GM12892 (cell line): ENCODE measurements around the gene C16orf86.

Experiments
- DNase-seq: peaks from one replicate; pipeline ENCODE4 v3.0.0; 2011; ENCODE audit not compliant: insufficient read length
- FAIRE-seq: peaks from 2 replicates; lab custom pipeline; 2011; peaks lifted over from hg19 to GRCh38; lab: Jason Lieb, UNC
- POLR2A ChIP-seq: IDR thresholded peaks from 2 replicates; pipeline ENCODE4 v1.6.1; 2011; ENCODE audit warnings: low read depth, low read length, control low read depth
- POLR2AphosphoS5 ChIP-seq: IDR thresholded peaks from 2 replicates; pipeline ENCODE4 v1.6.1; 2011; ENCODE audit warnings: low read depth, low read length, control low read depth
- TAF1 ChIP-seq: IDR thresholded peaks from 2 replicates; pipeline ENCODE4 v1.6.1; 2011; ENCODE audit warnings: low read depth, mild to moderate bottlenecking, control low read depth, low read length, borderline replicate concordance

C16orf86 gene

GRCh38 chr16:67647681-67648080, 18.9 kb upstream of the C16orf86 start:
- no peak for TF ChIP-seq TAF1
- DNase-seq (no peak), FAIRE-seq (no peak)

GRCh38 chr16:67648088-67648763, 18.4 kb upstream of the C16orf86 start:
- TF ChIP-seq POLR2AphosphoS5: no peak
- TF ChIP-seq TAF1: no peak
- TF ChIP-seq POLR2A: no peak
- FAIRE-seq (no peak), DNase-seq (no peak)

- no peak for FAIRE-seq
- DNase-seq: no peak
- TF ChIP-seq TAF1: no peak
- no peak for TF ChIP-seq POLR2AphosphoS5
- no peak for TF ChIP-seq POLR2A
Observed at GRCh38 chr16:67648764-67649407, 17.7 kb upstream of the C16orf86 start.

- no peak for TF ChIP-seq POLR2AphosphoS5
- TF ChIP-seq POLR2A: no peak
- TF ChIP-seq TAF1: no peak
- DNase-seq (no peak), FAIRE-seq (no peak)
Observed at GRCh38 chr16:67649494-67649931, 17.1 kb upstream of the C16orf86 start.

- DNase-seq: no peak
- TF ChIP-seq POLR2AphosphoS5: no peak
- no peak for TF ChIP-seq POLR2A
- TF ChIP-seq TAF1: no peak
- FAIRE-seq: no peak
Observed at GRCh38 chr16:67650023-67650422, 16.6 kb upstream of the C16orf86 start.

- FAIRE-seq (no peak), DNase-seq (no peak)
- TF ChIP-seq POLR2A: no peak
- no peak for TF ChIP-seq POLR2AphosphoS5
Observed at GRCh38 chr16:67651039-67651438, 15.6 kb upstream of the C16orf86 start.

GRCh38 chr16:67651847-67652246, 14.8 kb upstream of the C16orf86 start:
- FAIRE-seq: no peak

GRCh38 chr16:67652578-67653127, 14.0 kb upstream of the C16orf86 start:
- DNase-seq (no peak), FAIRE-seq (no peak)
- TF ChIP-seq POLR2A (no peak), POLR2AphosphoS5 (no peak), TAF1 (no peak)

More at GRCh38 chr16:67651847-67652246, 14.8 kb upstream of the C16orf86 start:
- no peak for DNase-seq
- no peak for TF ChIP-seq POLR2A
- no peak for TF ChIP-seq POLR2AphosphoS5
- no peak for TF ChIP-seq TAF1

- FAIRE-seq (no peak), DNase-seq (no peak)
- TF ChIP-seq TAF1 (no peak), POLR2AphosphoS5 (no peak), POLR2A (no peak)
Observed at GRCh38 chr16:67653128-67653788, 13.4 kb upstream of the C16orf86 start.

- TF ChIP-seq POLR2A: no peak
- TF ChIP-seq POLR2AphosphoS5: no peak
- TF ChIP-seq TAF1: no peak
- no peak for DNase-seq
- no peak for FAIRE-seq
Observed at GRCh38 chr16:67653789-67654402, 12.7 kb upstream of the C16orf86 start.

GRCh38 chr16:67654403-67654911, 12.2 kb upstream of the C16orf86 start:
- TF ChIP-seq POLR2AphosphoS5: no peak
- TF ChIP-seq TAF1: no peak
- TF ChIP-seq POLR2A: no peak
- no peak for FAIRE-seq
- DNase-seq: no peak

GRCh38 chr16:67655363-67655762, 11.3 kb upstream of the C16orf86 start:
- no peak for FAIRE-seq
- no peak for DNase-seq
- no peak for TF ChIP-seq POLR2A
- no peak for TF ChIP-seq POLR2AphosphoS5
- TF ChIP-seq TAF1: no peak
